G401 (cell line): ENCODE measurements around the gene IFT43. TPM values are rescaled to one million over a fixed set of nuclear protein-coding genes. Genes with fewer than 3 reads are reported as not detected.

Source experiments
- DNase-seq: peaks from one replicate; pipeline ENCODE4 v3.0.0-alpha.2; 2015; ENCODE audit warnings: low spot score
- in situ Hi-C: cut with HindIII; loops from 2 replicates; pipeline ENCODE4 v1.10.0; 2016; ENCODE audit warnings: low sequenced_read_pairs, mixed read lengths
- total RNA-seq: library from RNA; depleted of rRNA; stranded (reverse); fragments of >200 nt; shearing (Covaris generic); gene quantifications from 2 replicates; pipeline ENCODE4 v1.2.3, GENCODE V29; 2014

The IFT43 gene
- total RNA-seq, 1 experiment from 2014 or later, result 38.9 TPM

DNA sequence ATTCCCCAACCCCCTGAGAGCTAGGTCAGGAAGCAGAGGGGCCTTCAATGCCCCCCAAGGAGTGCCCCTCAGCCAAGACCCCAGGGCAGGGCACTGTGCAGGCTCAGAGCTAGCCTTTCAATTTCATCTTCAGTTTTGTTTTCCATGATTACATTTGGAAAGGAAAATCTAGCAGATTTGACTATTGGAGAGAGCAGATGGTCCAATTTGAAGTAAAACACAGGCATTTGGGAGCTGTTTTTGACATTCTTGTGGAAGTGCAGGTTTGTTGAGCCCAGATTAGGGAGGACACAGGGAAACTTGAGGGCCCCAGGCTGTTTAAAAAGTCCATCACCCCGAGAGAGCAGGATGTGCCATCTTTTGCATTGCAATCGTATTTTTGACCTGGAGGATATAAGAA lies 107.5 kb downstream of the IFT43 start:
- DNase-seq, result no peak
- in situ Hi-C loops, result no loop called here

DNA sequence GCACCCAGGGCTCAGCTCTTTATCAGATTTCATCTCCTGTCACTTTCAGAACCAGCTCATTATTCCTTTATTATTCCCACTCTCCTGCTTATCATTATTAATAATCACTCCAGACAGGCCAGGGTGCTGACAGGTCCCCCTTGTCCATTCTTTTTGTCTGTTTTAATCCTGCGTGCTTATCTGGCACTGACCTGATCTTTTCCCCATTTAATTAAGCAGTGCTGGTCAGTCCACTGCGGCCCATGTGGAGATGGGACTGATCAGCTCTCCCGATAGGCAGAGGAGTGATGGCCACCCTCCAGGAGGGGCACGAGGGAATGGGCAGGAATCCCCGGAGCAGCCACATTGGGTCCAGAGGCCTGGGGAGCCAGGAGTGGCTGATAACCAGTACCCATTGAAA lies 110.7 kb downstream of the IFT43 start:
- DNase-seq, result no peak
- in situ Hi-C loops, result no loop called here

DNA sequence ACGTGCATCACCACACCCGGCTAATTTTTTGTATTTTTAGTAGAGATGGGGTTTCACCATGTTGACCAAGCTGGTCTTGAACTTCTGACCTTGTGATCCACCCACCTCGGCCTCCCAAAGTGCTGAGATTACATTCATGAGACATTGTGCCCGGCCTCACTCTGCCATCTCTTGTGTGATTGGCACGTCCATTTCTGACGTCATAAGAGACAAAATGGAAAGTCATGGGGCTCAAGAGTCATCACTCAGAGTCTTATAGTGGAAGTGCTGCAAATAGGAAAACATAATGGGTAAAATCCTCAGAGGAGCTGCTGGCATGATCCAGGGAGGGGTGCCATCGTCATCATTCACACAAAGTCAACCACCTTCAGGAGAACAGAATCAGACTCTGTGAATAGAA lies 112.0 kb downstream of the IFT43 start:
- DNase-seq, result no peak
- in situ Hi-C loops, result no loop called here

DNA sequence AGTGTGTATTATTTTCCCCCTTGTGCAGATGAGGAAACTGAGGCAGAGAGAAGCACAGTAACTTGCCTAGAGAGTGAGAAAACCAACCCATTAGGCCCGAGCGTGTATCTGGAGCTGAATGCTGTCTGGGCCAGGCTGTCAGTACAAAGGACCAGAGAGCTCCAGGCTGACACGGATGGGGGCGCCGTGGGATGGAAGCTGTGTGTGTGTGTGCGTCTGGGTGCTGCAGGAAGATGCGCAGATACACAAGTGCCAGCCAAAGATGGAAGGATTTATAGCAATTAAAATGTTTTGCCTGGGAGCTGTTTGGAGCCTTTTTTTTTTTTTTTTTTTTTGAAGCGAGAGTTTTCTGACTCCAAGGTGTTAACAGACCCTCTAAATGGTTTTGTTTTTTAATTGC lies 112.5 kb downstream of the IFT43 start:
- no peak for DNase-seq
- in situ Hi-C loops, result no loop called here

DNA sequence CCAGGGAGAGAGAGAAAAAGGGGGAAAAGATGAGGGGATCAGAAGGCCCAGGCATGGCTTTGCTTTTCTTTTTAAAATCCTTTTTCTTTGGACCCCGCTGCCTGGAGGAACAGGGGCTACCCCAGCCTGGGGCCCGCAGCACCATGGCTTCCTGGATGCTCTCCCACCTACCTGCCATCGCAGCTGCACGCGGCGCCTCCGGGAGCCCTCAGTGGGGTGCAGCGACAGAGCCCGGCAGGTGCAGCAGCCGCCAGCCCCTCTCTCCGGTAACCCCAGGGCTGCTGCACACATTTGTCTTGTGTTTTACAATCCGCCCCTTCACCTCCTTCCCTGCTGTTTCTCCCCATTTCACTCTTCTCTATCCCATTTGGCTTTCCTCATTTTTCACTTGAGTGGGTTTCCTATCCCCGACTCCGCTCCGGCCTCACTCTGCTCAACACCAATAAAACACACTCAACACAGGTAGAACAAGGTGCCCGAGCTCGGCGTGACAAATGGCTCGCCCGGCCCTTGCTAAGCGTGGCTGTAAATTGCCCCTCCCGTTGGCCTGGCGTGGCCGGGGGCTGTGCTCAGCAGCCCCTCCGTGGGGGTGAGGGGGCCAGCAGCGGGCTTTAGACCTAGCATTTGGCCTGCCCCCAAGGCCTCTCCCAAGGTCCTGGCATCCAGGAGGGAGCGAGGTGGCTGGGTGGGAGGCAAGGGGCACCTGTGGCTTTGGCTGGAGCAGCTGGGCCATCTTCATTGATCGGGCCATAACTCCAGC lies 113.5 kb downstream of the IFT43 start:
- in situ Hi-C loops, result no loop called here
- no peak for DNase-seq

DNA sequence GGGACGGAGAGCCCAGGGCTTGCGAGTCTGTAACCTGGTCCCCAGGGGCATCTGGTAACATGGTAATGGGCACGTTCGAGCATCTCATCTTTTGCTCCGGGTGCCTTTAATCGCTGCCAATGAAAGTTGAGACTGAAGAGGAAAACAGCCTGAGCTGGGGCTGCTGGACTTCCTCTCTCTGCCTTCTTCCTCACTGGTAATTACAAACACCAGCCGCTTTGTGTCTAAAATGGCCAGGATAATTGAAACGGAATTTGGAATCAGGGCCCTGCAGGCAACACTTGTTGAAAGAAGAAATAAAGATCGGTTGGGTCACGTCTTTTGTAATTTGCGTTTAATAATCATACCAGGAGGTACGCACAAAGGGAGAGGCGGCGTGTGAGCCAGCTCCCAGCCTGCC lies 114.7 kb downstream of the IFT43 start:
- DNase-seq, result no peak
- in situ Hi-C loops, result no loop called here

DNA sequence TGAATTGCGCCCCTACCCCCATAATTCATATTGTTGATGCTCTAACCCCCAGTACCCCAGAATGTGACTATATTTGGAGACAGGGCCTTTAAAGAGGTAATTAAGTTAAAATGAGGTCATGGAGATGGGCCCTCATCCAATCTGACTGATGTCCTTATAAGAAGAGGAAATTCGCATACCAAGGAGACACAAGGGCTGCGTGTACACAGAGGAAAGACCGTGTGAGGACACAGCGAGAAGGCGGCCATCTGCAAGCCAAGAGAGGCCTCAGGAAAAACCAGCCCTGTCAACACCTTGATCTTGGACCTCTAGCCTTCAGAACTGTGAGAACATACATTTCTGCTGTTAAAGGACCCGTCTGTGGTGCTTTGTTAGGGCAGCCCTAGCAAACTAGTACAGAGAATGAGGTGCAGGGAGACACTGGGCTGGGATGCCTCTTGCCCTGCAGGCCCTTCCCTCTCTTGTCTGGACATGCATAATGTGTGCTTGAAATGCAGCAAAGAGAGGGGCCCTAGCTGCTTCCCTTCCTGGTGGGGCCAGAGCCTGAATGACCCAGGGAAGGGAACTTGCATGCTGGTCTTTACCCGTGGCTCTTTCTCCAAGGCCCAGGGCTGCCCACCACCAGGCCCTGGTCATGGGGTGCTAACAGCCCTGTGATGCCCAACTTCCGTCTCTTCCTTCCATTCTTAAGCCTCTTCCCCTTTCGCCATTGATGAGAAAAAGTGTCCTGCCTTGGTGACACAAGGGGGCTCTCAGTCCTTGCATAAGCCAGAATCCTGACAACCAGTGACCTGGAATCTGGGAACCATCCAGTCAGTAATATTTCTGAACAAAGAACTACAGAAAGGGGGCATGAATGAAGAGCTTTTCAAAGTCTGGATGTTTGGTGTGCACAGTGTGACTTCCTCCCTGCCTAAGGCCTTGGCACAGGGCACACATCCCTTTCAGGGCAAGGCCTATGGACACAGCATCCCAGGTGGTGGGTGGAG lies 116.1 kb downstream of the IFT43 start:
- in situ Hi-C loops, result no loop called here
- DNase-seq, result no peak

DNA sequence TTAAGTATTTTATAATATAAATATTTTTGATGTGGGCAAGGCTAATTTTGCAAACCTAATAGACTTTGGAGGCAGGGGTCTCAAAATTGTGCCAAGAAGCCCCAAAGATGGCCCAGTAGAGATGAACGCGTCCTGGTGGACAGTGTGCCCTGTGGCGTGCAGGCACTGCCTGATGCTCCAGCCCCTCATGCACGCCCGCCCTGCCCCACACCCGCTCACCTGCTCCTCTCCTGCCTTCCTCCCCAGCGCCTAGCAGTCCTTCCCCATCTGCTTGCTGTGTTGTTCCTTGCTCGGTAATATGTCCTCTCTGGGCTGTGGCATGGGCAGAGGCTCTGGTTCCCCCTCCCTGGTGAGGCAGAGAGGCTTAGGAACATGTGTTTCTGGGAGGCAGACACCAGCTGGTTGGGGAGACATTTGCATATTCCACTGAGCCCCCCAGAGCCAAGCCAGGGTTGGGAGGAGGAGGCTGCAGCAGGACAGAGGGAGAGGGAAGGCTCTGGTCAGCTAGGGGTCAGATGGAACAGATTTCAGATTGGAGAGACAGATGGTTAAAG lies 119.3 kb downstream of the IFT43 start:
- DNase-seq, result no peak
- in situ Hi-C loops, result no loop called here

DNA sequence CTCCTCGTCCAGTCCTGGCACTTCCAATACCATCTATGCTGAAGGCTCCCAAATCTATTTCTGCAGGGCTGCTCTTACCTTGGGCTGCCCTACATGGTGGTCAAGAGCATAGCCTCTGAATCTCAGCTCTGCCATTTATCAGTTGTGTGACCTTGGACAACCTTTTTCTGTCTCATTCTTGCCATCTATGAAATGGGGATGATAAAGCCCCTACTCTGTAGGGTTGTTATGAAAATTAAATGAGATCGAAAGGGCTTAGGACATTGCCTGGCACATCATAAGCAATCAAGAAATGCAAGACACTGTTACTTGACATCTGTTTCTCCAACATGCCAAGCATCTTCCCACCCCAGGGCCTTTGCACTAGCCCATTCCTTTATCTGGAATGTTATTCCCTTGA lies 120.6 kb downstream of the IFT43 start:
- in situ Hi-C loops, result no loop called here
- no peak for DNase-seq

DNA sequence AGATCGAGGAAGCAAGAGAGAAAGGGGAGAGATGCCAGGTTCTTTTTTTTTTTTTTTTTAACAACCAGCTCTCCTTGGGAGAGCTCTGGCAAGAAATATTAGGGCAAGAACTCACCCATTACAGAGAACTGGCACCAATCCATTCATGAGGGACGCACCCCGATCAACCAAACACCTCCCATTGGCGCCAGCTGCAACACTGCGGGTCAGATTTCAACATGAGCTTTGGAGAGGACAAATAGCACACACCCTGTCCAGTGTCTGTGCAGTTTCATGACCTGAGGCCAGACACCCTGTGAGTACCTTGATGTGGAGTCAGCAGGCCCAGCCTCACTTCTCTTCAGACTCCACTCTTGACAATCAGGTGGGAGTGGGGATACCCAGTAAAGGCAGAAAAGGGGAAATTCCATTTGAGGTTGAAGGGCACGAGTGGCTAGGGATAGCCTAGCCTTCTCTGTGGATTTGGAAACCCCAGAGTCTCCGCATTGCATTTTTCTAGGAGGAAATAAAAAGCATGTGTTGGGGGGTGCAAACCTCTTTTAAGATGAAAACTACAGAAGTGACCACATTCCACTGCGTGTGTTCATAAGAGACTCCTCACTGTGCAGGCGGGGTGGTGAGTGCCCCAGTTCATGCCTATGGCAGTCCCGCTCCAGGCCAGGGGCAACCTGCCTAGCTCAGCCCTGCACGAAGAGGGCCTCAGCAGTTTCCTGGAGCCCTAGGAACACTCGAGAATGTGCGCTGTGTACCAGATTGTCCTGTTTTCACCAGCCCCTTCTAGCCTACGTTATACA lies 123.7 kb downstream of the IFT43 start:
- DNase-seq, result no peak
- in situ Hi-C loops, result no loop called here

DNA sequence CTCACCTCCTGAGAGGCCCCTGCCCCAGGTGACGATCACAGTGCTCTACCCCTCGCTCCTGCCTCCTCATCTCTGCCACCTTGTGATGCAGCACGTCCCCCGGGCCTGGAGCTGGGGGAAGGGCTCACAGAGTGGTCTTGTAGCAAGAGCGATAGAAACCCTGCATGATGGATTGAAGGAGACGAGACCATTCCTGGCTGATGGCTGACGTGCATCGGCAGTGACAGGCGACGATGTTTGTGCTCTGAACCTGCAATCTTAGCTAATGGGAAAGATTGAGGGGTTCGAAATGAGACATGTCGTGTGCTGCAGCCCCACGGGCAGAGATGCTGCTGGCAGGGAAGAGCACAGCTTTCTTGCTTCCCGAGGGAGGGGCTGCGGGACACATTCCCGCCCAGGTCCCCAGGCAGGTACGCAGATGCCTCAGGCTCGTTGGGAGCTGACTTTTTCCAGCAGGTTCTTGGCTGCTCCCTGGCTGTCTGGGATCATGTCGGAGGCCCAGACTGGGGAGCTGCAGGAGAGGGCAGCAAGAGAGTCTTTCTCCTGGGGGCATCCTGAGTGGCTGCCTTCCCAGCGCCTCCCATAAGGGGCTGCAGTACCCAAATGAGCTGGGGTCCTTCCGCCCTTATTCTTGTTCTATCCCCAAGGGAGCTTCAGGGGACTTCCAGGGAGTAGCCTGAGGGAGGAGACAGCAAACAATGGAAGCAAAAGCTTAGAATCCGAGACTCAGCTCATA lies 127.5 kb downstream of the IFT43 start:
- DNase-seq, result no peak

DNA sequence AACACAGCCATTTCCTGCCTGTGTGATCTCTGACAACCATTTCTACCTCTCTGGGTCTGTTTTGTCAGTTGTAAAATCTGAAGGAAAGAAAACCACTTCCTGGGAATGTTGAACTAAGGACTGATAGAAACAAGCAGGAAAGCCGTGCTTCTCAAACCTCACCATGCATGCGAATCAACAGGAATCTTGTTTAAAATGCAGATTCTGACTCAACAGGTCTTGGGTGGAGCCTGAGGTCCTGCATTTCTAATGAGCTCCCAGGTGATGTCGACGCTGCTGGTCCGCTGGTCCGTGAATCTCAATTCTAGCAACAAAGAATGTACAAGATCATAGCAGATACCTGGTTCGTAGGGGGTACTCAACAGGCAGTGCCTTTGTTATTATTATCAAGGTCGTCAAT lies 128.1 kb downstream of the IFT43 start:
- DNase-seq, result no peak
- in situ Hi-C loops, result no loop called here

More for the DNA sequence above, 127.5 kb downstream of the IFT43 start:
- in situ Hi-C loops, result no loop called here

DNA sequence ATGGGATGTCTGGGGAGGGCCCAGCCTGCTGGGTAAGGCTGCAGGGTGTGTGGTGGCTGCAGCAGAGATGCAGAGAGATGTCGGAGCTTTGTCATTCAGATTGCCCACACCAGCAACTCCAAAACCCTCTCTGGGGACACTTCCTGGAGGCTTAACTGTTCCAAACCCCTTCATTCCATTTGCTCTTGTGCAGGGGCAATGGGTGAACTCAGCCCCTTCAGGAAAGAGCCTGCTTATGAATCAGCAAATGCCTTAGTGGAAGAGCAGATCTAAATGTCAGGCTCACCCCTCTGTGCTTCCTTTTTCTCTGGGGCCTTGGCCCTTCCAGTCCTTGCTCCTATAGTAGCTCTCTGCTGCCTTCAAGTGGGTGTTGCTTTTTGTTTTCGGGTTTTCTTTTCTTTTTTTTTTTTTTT lies 129.5 kb downstream of the IFT43 start:
- DNase-seq, result no peak
- in situ Hi-C loops, result no loop called here

DNA sequence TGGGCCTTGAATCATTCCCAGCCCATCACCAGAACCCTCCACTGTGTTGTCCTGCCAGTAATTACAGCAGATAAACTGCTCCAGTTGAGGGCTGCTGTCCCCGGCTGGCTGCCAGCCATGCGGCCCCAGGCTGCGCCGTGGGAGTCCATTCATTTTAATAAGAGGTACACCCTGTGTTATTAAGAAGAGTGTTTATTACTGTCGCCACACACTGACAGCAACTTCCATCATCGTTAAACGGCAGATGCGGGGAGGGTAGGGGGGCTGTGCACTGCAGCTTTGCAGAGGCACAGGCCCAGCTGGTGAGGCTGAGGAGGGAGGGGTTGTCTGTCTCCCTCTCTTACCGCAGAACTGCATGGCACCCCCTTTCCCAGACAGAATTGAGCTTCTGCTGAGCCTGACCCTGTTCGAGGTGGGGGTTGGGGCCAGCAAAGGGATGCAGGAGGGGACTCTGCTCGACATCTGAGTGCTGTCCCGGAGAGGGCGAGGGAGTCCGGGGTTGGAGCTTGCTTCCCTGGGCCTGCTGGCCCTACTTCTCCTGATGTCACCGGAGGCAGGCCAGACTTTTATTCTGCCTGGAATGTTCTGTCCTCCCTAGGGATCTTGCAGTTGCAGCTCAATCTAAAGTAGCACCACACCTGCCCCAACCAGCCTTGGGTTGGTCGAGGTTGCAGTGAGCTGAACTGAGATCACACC lies 132.4 kb downstream of the IFT43 start:
- in situ Hi-C loops, result no loop called here
- no peak for DNase-seq

DNA sequence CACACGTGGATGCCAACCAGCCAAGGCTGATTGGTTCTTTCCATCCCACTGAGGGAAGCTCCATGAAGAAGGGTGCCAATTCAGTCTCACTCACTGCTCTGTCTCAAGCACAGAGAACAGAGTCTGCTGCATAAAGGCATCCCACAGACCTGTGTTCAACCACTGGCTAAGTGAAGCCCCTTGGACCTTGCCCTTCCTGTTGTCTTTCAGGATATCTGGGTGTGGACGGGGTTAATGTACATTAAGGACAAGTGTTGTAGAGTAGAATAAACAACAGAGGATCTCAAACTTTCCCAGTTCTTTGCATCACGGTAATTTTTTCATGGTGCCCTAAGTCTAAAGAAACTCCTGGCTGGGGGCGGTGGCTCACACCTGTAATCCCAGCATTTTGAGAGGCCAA lies 133.0 kb downstream of the IFT43 start:
- DNase-seq, result no peak
- in situ Hi-C loops, result no loop called here

DNA sequence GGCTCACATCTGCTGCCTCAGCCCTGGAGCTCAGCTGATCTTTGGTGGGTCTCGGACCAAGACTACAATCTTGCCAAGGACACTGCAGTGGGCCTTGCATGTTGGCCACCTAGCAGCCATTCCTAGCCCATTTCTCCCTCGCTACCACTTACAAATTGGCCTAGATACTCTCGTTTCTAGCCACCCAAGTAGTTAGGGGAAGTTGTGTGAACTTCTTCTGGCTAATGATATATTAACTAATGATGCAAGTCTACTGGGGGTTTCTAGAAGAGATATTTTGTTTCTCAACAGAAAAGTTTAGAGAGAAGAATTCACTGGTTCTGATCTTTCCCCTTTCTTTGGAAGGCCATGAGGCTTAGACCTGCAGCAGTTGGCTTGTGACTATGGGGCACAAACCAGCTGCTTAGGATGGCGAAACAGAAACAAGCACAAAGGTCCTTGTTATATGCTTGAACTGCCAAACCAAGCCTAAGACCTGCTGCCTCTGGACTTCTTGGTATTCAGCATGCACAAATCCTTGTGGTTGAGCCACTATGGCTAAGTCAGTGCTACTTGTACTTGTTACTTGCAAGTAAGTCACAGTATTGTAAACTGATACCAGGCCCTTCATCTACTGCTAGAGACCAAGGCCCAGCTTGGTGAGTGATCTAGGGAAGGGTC lies 135.7 kb downstream of the IFT43 start:
- no peak for DNase-seq
- in situ Hi-C loops, result no loop called here

DNA sequence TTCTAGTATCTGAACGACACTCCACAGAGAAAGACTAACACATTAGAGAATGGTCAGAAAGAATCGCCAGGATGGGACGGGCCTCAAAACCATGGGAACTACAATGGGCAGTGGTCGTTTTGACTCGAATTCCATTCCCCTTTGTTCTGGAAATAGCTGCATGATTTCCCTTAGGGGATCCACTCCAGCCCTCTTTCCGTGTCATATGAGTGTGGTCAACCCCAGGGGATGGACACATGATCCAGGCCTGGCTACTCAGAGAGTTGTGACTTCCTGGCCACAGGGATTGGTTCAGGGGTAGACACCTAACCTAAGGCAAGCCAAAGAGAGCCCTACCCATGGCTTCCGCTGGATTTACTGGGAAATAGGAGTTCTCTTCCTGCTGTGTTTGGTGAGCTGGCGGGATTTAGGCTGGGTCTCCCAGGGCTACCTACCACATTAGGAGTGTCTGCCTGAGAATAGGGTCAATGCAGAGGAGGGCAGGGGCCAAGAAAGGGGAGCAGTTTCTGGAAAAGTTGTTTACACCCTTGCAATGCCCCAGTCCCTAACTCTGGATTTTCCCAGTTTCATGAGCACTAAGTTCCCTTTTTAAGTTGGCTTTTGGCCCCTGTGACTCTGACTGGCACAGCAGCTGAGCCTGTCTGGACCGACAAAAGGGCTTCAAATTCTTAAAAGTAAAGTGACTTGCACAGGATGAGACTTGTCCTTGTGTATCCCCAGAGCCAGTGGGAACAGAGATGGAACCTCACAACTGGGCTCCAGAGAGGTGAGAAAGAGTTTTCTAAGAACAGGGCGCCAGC lies 138.1 kb downstream of the IFT43 start:
- in situ Hi-C loops, result no loop called here
- DNase-seq, result no peak
